Panc1 (cell line): ENCODE results near the gene ZNF175. TPM values are rescaled to one million over a fixed set of nuclear protein-coding genes. Genes with fewer than 3 reads are reported as not detected.

Experiments used
- ATAC-seq: fragments of 200-7000 bp; cut with Tn5 transposase; 2 replicates; pipeline ENCODE4 v1.9.1; 2020; ENCODE audit warnings: mild to moderate bottlenecking, moderate library complexity
- BruUV-seq: library from RNA; stranded (reverse); fragments of 400-500 nt; replicated peaks from 2 replicates; lab custom pipeline; 2021; lab: Mats Ljungman, UMichigan
- CTCF ChIA-PET: fragments of 300-600 bp; sonication (Branson Sonifier 250); formaldehyde crosslinking; loops from one replicate; lab custom pipeline; 2022; ENCODE audit warnings: antibody characterized with exemption; lab: Charles Lee
- POLR2A ChIA-PET: fragments of 300-600 bp; sonication (Branson Sonifier 250); formaldehyde crosslinking; loops from one replicate; lab custom pipeline; 2022; ENCODE audit warnings: antibody characterized with exemption; lab: Charles Lee
- DNase-seq: peaks from one replicate; pipeline ENCODE4 v3.0.0-alpha.2; 2010; ENCODE audit warnings: low read depth, low spot score
- H3K27ac ChIP-seq: 2 replicates; pipeline ENCODE4 v1.5.1; 2011; ENCODE audit warnings: mild to moderate bottlenecking, low read length, inconsistent platforms
- H3K27me3 ChIP-seq: fragments of 200-500 bp; sonication (Bioruptor generic); 2 replicates; pipeline ENCODE4 v1.6.0; 2014; ENCODE audit warnings: low read length, inconsistent platforms; ENCODE audit not compliant: control insufficient read depth, insufficient read depth
- H3K36me3 ChIP-seq: fragments of 200-500 bp; sonication (Bioruptor generic); 2 replicates; pipeline ENCODE4 v1.5.1; 2014; ENCODE audit warnings: inconsistent platforms, mild to moderate bottlenecking, low read length, moderate library complexity; ENCODE audit not compliant: control insufficient read depth, insufficient read depth
- H3K4me1 ChIP-seq: 2 replicates; pipeline ENCODE4 v1.5.1; 2011; ENCODE audit warnings: inconsistent platforms, mild to moderate bottlenecking, low read length, moderate library complexity; ENCODE audit not compliant: control insufficient read depth, insufficient read depth
- H3K4me3 ChIP-seq, 2 experiments: 2 replicates each; pipeline ENCODE4 v1.5.1; 2011 to 2012; ENCODE audit warnings: low read depth in 2 of 2, low read length in 2 of 2, mild to moderate bottlenecking in 2 of 2, inconsistent platforms in 1 of 2, moderate library complexity in 1 of 2
- H3K9me3 ChIP-seq: fragments of 200-500 bp; sonication (Bioruptor generic); 2 replicates; pipeline ENCODE4 v1.5.1; 2014; ENCODE audit warnings: low read depth, mild to moderate bottlenecking, inconsistent platforms, low read length, moderate library complexity; ENCODE audit not compliant: control insufficient read depth, insufficient read depth
- POLR2AphosphoS5 ChIP-seq: IDR thresholded peaks from 2 replicates; pipeline ENCODE4 v1.6.1; 2012; ENCODE audit warnings: mild to moderate bottlenecking, low read depth, low read length, moderate library complexity
- SIN3A ChIP-seq: IDR thresholded peaks from 2 replicates; pipeline ENCODE4 v1.6.1; 2012; ENCODE audit warnings: low read depth, mild to moderate bottlenecking, low read length, moderate library complexity, borderline replicate concordance; ENCODE audit not compliant: insufficient read depth
- TCF7L2 ChIP-seq: IDR thresholded peaks from 2 replicates; pipeline ENCODE4 v1.6.1; 2011; ENCODE audit warnings: mild to moderate bottlenecking, low read depth, low read length, inconsistent platforms
- in situ Hi-C: cut with HindIII; loops from 2 replicates; pipeline ENCODE4 v1.10.0; 2016; ENCODE audit warnings: low sequenced_read_pairs, low pct_unique_long_range_greater_than_20kb
- intact Hi-C: fragments of 100-400 bp; cut with micrococcal nuclease; formaldehyde crosslinking; loops from one replicate; pipeline ENCODE4 v1.10.0; 2022; ENCODE audit not compliant: unreplicated experiment
- total RNA-seq: library from RNA; stranded (reverse); gene quantifications from one replicate; pipeline ENCODE4 v1.2.1, GENCODE V29; 2021; ENCODE audit not compliant: unreplicated experiment
- TF ChIP-seq, protein P1 (sequence below), 2 experiments: IDR thresholded peaks; 2 replicates each; pipeline ENCODE4 v1.6.1; 2011 to 2012; ENCODE audit warnings: low read depth in 2 of 2, control low read depth in 1 of 2, low read length in 1 of 2, mild to moderate bottlenecking in 1 of 2, moderate library complexity in 1 of 2; ENCODE audit not compliant: insufficient read depth in 1 of 2
- TF ChIP-seq, protein P2 (sequence below): fragments of 450-650 bp; IDR thresholded peaks from 2 replicates; pipeline ENCODE4 v1.5.1; 2017; ENCODE audit warnings: mild to moderate bottlenecking

The ZNF175 gene
- total RNA-seq, 1 experiment from 2014 or later = 7.3 TPM

DNA sequence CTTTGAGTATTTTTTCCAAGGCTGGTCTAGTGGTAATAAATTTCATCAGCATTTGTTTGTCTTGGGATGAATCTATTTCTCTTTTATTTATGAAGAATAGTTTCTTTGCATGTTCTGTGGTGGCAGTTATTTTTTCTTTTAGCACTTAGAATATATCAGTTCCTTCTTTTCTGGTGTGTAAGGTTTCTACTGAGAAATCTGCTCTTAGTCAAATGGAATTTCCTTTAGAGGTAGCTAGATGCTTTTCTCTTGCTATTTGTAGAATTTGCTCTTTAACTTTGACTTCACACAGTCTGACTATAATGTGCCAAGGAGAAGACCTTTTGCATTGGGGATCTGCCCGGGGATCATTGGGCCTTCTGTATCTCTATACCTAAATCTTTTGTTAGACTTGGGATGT lies 35.5 kb upstream of the ZNF175 start:
- Histone ChIP-seq H3K27me3 (peaks cover 10% of the 10 kb centered on the region), H3K9me3 (no peaks in the 10 kb centered on the region), H3K27ac (no peak overlapping the region), H3K4me1 (no peaks in the 10 kb centered on the region), H3K4me3 (no peak overlapping the region), H3K36me3 (no peaks in the 10 kb centered on the region)
- ATAC-seq (no peak), DNase-seq (no peak)
- intact Hi-C loops (no loop called here), in situ Hi-C loops (no loop called here)
- BruUV-seq = no TSS peak
- ChIA-PET POLR2A (no interaction called here), CTCF (no interaction called here)
- no peak for TF ChIP-seq POLR2AphosphoS5
- TF ChIP-seq, protein P1, sequence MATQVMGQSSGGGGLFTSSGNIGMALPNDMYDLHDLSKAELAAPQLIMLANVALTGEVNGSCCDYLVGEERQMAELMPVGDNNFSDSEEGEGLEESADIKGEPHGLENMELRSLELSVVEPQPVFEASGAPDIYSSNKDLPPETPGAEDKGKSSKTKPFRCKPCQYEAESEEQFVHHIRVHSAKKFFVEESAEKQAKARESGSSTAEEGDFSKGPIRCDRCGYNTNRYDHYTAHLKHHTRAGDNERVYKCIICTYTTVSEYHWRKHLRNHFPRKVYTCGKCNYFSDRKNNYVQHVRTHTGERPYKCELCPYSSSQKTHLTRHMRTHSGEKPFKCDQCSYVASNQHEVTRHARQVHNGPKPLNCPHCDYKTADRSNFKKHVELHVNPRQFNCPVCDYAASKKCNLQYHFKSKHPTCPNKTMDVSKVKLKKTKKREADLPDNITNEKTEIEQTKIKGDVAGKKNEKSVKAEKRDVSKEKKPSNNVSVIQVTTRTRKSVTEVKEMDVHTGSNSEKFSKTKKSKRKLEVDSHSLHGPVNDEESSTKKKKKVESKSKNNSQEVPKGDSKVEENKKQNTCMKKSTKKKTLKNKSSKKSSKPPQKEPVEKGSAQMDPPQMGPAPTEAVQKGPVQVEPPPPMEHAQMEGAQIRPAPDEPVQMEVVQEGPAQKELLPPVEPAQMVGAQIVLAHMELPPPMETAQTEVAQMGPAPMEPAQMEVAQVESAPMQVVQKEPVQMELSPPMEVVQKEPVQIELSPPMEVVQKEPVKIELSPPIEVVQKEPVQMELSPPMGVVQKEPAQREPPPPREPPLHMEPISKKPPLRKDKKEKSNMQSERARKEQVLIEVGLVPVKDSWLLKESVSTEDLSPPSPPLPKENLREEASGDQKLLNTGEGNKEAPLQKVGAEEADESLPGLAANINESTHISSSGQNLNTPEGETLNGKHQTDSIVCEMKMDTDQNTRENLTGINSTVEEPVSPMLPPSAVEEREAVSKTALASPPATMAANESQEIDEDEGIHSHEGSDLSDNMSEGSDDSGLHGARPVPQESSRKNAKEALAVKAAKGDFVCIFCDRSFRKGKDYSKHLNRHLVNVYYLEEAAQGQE (IDR thresholded peaks at IDR 0.05; ENCODE audit: insufficient read depth in 1 of 2, low read depth in 2 of 2, low read length in 1 of 2) = no peak
- no peak for TF ChIP-seq TCF7L2
- no peak for TF ChIP-seq SIN3A
- TF ChIP-seq, protein P2, sequence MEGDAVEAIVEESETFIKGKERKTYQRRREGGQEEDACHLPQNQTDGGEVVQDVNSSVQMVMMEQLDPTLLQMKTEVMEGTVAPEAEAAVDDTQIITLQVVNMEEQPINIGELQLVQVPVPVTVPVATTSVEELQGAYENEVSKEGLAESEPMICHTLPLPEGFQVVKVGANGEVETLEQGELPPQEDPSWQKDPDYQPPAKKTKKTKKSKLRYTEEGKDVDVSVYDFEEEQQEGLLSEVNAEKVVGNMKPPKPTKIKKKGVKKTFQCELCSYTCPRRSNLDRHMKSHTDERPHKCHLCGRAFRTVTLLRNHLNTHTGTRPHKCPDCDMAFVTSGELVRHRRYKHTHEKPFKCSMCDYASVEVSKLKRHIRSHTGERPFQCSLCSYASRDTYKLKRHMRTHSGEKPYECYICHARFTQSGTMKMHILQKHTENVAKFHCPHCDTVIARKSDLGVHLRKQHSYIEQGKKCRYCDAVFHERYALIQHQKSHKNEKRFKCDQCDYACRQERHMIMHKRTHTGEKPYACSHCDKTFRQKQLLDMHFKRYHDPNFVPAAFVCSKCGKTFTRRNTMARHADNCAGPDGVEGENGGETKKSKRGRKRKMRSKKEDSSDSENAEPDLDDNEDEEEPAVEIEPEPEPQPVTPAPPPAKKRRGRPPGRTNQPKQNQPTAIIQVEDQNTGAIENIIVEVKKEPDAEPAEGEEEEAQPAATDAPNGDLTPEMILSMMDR = no peak

DNA sequence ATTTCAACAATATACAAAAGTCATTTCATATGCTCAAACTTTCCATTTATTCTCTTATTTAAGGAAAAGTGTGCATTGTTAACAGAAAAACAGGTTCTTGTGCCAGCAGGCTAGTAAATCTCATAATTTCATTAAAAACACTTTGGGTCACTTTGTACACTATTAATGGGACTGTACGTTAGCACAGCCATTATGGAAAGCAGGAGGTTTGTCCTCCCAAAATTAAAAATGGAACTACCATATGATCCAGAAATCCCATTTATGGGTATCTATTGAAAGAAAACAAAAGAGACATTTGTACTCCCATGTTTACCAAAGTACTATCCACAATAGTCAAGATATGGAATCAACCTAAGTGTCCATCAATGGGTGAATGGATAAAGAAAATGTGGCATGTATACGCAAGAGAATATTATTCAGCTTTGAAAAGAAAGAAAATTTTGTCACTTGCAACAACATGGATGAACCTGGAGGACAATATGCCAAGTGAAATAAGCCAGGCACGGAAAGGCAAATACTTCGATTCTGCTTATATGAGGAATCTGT lies 31.2 kb upstream of the ZNF175 start:
- Histone ChIP-seq H3K4me3 (no peak overlapping the region), H3K9me3 (no peaks in the 10 kb centered on the region), H3K27ac (no peak overlapping the region), H3K36me3 (no peaks in the 10 kb centered on the region), H3K27me3 (peaks cover 2% of the 10 kb centered on the region; the same call in 1 of the 2 replicates), H3K4me1 (no peaks in the 10 kb centered on the region)
- DNase-seq (no peak), ATAC-seq (no peak)
- ChIA-PET POLR2A (no interaction called here), CTCF (no interaction called here)
- TF ChIP-seq POLR2AphosphoS5 (no peak), SIN3A (no peak), TCF7L2 (no peak)
- TF ChIP-seq, protein P1 (IDR thresholded peaks at IDR 0.05; ENCODE audit: insufficient read depth in 1 of 2, low read depth in 2 of 2, low read length in 1 of 2) = no peak
- TF ChIP-seq, protein P2 = no peak
- intact Hi-C loops = no loop called here
- no TSS peak for BruUV-seq
- in situ Hi-C loops = no loop called here
